NCI-H1092 (cell line): ENCODE data around the gene COL10A1.

Source experiments
- DNase-seq: peaks from one replicate; lab custom pipeline; 2025; lab: John Stamatoyannopoulos, UW

Gene COL10A1

DNA sequence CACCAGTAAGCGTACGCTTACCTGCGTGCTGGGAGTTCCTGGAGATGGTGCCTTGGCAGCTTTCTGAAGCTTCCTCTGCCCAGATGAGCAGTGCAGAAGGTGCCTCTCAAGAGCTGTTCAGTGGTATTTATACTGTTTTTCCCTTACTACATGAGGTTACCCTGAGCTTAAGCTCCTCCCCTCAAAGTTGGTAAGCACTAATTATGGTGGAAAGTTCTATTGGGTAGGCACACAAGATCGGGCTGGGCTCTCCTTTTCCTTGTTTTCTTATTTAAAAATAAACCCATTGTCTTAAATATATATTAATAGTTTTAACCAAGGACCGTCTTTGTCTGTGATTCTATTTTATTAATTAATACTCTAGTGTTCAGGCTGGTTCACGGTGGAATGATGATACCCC is at the start of gene COL10A1:
Gene COL10A1 (minus strand): TSS at position 101 of the 400 bp plus-strand sequence. CDS start 640 bp downstream, outside the sequence.
- no peak for DNase-seq

DNA sequence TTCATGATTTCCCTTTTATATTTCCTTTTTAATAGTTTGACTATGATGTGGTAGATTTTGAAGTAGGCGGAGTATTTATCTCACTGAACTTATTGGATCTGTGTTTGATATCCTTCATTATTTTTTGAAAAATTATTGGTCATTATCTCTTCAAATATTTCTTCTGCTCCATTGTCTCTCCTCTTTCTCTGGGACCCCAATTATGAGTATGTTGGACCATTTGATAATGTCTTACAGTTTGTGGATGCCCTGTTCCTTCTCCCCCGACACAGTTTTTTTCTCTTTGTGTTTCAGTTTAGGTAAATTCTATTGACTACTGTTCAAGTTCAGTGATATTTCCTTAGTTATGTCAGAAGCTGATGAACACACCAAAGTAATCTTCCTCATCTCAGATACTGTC is 49.4 kb upstream of the COL10A1 start:
- DNase-seq: no peak

DNA sequence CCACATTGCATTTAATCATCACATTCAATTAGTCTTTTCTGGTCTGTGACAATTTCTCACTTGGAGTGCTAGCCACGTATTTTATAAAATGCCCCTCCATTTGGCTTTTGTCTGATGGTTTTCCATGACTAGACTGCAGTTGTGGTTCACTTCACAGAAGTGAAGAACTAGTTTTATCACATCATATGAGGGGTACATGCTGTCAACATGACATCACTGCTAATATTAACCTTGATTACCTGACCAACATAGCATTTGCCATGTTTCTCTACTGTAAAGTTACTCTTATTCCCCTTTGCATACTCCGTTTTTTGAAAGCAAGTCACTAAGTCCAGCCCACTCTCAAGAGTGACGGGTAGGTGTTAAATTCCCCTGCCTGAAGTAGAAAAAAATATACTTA is 48.0 kb upstream of the COL10A1 start:
- DNase-seq: no peak

- DNase-seq: no peak
Measured at GRCh38 chr6:116170358-116171057, 44.6 kb upstream of the COL10A1 start.

- no peak for DNase-seq
Measured at GRCh38 chr6:116169880-116170279, 43.9 kb upstream of the COL10A1 start.

DNA sequence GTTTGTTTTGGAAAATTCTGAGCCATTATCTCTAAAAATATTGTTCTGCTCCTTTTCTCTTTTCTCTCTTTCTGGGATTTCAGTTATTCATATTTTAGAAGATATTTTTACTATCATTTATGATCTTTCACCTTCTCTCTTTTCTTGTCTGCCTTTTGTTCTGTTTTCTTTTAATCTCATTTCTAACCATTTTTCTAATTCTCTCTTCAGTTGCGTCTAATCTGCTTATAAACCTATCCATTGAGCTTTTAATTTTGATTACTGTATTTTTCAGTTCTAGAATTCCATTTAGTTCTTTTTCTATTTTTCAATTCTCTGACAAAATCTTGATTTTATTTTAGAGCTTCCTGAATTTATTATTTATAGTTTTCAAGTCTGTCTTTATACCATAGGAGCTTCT is 42.2 kb upstream of the COL10A1 start:
- no peak for DNase-seq

- DNase-seq: no peak
Measured at GRCh38 chr6:116166369-116166768, 40.4 kb upstream of the COL10A1 start.

- no peak for DNase-seq
Measured at GRCh38 chr6:116165596-116165995, 39.7 kb upstream of the COL10A1 start.

DNA sequence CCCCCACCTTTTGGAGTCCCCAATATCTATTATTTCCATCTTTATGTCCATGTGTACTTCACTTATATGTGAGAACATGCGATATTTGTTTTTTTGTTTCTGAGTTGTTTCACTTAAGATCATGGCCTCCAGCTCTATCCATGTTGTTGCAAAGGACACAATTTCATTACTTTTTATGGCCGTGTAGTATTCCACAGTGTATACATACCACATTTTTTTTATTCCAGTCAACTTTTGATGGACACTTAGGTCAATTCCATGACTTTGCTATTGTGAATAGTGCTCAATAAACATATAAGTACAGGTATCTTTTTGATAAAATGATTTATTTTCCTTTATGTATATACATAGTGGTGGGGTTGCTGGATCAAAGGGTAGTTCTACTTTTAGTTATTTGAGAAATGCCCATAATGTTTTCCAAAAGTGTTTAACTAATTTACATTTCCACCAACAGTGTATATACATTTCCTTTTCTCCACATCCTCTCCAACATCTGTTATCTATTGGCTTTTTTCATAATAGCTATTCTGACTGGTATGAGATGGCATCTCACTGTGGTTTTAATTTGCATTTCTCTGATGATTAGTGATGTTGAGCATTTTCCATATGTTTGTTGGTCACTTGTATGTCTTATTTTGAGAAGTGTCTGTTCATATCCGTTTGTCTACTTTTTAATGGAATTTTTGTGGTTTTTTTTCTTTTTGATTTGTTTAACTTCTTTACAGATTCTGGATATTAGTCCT is 34.0 kb upstream of the COL10A1 start:
- DNase-seq: no peak

GRCh38 chr6:116158641-116159040 is 32.7 kb upstream of the COL10A1 start:
- DNase-seq: no peak

DNA sequence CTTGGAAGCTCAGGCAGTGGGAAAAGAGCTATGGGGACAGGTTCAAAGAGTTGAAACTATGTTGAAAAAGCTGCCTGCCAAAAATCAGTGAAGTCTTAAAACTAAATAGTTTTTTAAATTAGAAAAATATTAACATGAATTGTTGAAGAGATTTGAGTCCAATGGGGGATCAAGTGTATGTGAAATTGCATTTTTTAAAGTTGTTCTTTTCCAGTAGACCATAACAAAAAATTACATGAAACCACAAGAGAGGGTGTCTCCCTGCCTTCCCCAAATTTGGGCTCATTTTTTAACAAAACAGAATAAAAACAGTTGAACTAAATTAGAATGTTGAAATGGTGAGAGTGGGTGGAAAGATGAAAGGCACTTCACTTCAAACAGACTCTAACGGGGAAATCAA is 31.5 kb upstream of the COL10A1 start:
- DNase-seq: no peak

- no peak for DNase-seq
Measured at GRCh38 chr6:116156405-116157326, 30.7 kb upstream of the COL10A1 start.

DNA sequence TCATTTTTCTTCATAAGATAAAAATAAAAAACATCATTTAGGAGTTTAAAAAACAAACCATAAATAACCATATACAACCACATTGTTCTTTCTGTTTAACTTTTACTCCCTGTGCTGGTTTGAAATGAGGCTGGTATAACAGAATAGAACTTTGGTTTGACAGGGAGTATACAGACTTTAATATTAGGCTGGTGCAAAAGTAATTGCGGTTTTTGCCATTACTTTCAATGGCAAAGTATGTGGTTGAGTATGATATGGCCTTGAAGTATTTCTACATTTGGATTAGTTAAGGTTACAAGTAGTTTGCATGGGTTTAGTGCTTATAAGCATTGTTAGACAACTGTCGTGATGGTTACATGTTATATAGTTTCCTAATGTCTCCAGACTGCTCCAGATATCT is 29.0 kb upstream of the COL10A1 start:
- DNase-seq: no peak

DNA sequence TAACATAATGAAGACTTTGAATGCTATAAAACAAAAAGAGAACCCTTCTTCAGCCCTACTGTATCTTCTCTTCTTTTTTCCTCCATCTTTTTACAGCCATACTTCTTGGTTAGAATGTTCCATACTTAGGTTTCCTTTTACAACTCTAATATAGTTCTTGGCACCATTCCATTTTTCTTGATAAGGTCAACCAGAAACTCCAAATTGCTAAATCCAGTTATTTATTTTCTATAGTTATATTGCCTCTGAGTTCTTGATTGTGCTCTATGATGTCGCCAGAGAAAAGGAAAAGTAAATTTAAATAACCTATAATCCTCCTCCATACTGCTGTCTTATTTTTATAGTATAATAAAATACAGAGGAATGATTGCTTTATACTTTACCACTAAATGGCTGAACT is 26.7 kb upstream of the COL10A1 start:
- no peak for DNase-seq

- no peak for DNase-seq
Measured at GRCh38 chr6:116145803-116146675, 20.1 kb upstream of the COL10A1 start.

DNA sequence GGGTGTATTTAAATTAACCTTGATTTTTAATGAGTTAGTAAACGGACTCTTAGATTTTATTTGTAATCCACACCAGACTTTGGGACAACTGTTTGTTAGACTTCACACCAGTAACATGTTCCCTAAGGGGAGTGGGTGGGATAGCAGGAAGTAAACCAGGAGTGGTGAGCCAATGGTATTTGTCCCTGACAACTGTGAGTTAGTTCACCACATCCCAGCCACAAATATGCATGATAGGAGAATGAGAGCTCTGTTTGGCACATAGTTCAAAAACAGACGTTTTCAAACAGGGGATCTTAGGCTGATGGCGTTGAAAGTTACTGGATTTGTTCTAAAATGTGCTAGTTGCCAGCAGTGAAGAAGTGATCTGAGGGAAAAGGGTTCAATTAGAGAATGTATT is 18.7 kb upstream of the COL10A1 start:
- no peak for DNase-seq

GRCh38 chr6:116139917-116140316 is 14.0 kb upstream of the COL10A1 start:
- no peak for DNase-seq

GRCh38 chr6:116136933-116137340 is 11.0 kb upstream of the COL10A1 start:
- DNase-seq: no peak

DNA sequence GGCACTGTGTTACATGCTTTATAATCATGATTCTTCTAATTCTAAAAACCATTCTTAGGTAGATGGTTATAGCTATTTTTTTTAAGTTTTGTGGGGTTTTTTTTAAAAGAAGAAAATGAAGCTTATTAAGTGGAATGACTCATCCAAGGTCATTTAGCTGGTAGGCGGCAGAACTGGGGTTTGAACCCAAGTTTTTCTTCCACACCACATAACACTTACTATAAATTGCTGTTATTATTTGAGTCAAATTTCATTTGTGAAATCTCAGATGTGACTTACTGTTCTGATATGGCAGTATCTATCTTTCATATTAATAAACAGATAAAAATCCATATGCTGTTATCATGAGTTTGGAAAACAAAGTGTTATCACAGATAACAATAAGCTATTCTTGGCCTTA is 10.4 kb upstream of the COL10A1 start:
- no peak for DNase-seq

GRCh38 chr6:116133453-116133852 is 7.5 kb upstream of the COL10A1 start:
- DNase-seq: no peak

DNA sequence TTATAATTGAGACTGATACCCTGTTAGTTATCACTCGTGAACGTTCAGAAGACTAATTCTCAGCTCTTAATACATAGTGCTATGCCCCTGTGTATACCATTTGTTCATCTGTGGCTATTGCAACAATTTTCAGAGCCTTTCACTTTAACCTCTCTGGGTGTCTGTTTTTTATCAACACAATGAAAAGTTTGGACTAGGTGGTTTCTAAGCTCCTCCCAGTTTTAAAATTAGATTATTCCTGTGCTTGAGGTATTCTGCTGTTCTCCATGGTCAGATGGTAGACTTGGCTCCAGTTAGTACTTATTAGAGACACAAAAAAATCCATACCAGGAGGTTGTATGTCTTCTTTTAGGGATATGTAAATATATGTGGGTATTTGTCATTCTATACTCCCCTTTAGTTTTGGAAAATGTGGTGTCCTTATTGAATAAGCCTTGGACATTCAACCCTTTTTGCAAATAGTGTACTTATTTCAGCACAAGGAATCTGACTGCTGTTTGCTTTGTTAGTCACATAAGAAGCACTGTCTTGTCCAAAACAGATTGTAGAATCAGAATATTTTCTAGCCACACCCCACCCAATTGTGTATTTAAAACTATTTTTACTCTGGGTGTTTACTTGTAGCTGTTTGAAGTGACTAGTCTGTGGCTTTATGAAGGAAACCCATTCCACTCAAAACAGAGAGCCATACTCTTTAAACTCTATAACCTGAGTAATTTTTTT is 2.0 kb upstream of the COL10A1 start:
- DNase-seq: no peak
